ENCODE measurements around the gene PLXDC2.

- TF ChIP-seq POLR2AphosphoS5 (IDR thresholded peaks at IDR 0.05; ENCODE audit: low read depth, low read length) (no peak), TAF1 (IDR thresholded peaks at IDR 0.05; ENCODE audit: low read depth, low read length) (no peak), SPI1 (IDR thresholded peaks at IDR 0.05; ENCODE audit: low read depth, low read length) (no peak), POLR2A (IDR thresholded peaks at IDR 0.05; ENCODE audit: low read depth, low read length) (no peak), POU2F2 (IDR thresholded peaks at IDR 0.05; ENCODE audit: low read depth, low read length) (no peak), PAX5 (IDR thresholded peaks at IDR 0.05; ENCODE audit: insufficient read depth, low read length, severe bottlenecking) (no peak)
These were observed 152.5 kb downstream of the PLXDC2 start for GRCh38 chr10:19968745-19969144.
